ENCODE results near the gene BABAM2. TPM values are rescaled to one million over a fixed set of nuclear protein-coding genes. Genes with fewer than 3 reads are reported as not detected.

The BABAM2 gene
- total and polyA plus RNA-seq, 9 of the 15 experiments (the other 6 are each of a cell fraction or from before 2014, with no cell fraction given) = 10.9 to 37.4 (median 25.6) TPM

- TF ChIP-seq CBFB (CRISPR knock-in tag; IDR thresholded peaks at IDR 0.05) = peak; percentile 55; the same call in 1 of the 2 replicates
- TF ChIP-seq ZNF316 (IDR thresholded peaks at IDR 0.05) = no peak
- 0 out of 2 replicates have a peak, but pooled peaks have one; percentile 79 for TF ChIP-seq DNMT1 (IDR thresholded peaks at IDR 0.05)
- TF ChIP-seq, protein P1, sequence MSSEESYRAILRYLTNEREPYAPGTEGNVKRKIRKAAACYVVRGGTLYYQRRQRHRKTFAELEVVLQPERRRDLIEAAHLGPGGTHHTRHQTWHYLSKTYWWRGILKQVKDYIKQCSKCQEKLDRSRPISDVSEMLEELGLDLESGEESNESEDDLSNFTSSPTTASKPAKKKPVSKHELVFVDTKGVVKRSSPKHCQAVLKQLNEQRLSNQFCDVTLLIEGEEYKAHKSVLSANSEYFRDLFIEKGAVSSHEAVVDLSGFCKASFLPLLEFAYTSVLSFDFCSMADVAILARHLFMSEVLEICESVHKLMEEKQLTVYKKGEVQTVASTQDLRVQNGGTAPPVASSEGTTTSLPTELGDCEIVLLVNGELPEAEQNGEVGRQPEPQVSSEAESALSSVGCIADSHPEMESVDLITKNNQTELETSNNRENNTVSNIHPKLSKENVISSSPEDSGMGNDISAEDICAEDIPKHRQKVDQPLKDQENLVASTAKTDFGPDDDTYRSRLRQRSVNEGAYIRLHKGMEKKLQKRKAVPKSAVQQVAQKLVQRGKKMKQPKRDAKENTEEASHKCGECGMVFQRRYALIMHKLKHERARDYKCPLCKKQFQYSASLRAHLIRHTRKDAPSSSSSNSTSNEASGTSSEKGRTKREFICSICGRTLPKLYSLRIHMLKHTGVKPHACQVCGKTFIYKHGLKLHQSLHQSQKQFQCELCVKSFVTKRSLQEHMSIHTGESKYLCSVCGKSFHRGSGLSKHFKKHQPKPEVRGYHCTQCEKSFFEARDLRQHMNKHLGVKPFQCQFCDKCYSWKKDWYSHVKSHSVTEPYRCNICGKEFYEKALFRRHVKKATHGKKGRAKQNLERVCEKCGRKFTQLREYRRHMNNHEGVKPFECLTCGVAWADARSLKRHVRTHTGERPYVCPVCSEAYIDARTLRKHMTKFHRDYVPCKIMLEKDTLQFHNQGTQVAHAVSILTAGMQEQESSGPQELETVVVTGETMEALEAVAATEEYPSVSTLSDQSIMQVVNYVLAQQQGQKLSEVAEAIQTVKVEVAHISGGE (CRISPR knock-in tag; IDR thresholded peaks at IDR 0.05) = peak in 1 of 3 experiments; percentile 57; a peak in 2 of 6 replicates
- TF ChIP-seq MTA2 (IDR thresholded peaks at IDR 0.05; ENCODE audit: low read depth) = peak; percentile 70
- peak; percentile 67 for TF ChIP-seq HCFC1 (IDR thresholded peaks at IDR 0.05; ENCODE audit: low read depth, low read length)
- TF ChIP-seq NCOA1 (IDR thresholded peaks at IDR 0.05; ENCODE audit: low read depth) = peak; percentile 43; the same call in 1 of the 2 replicates
- TF ChIP-seq, protein P2, sequence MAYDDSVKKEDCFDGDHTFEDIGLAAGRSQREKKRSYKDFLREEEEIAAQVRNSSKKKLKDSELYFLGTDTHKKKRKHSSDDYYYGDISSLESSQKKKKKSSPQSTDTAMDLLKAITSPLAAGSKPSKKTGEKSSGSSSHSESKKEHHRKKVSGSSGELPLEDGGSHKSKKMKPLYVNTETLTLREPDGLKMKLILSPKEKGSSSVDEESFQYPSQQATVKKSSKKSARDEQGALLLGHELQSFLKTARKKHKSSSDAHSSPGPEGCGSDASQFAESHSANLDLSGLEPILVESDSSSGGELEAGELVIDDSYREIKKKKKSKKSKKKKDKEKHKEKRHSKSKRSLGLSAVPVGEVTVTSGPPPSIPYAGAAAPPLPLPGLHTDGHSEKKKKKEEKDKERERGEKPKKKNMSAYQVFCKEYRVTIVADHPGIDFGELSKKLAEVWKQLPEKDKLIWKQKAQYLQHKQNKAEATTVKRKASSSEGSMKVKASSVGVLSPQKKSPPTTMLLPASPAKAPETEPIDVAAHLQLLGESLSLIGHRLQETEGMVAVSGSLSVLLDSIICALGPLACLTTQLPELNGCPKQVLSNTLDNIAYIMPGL (CRISPR knock-in tag; IDR thresholded peaks at IDR 0.05) = peak; percentile 33; the same call in 1 of the 2 replicates
- 0 out of 2 replicates have a peak, but pooled peaks have one; percentile 13 for TF ChIP-seq ELF4 (CRISPR knock-in tag; IDR thresholded peaks at IDR 0.05)
- peak; percentile 44; the same call in 1 of the 2 replicates for TF ChIP-seq OTX1 (CRISPR knock-in tag; IDR thresholded peaks at IDR 0.05)
- TF ChIP-seq ARID1B (IDR thresholded peaks at IDR 0.05) = peak; percentile 21; the same call in 1 of the 2 replicates
- TF ChIP-seq SAP30 (IDR thresholded peaks at IDR 0.05; ENCODE audit: borderline replicate concordance, insufficient read depth, low read depth, low read length, poor library complexity, severe bottlenecking) = peak; percentile 88
- TF ChIP-seq TOE1 (IDR thresholded peaks at IDR 0.05; ENCODE audit: borderline replicate concordance) = peak; percentile 75
- TF ChIP-seq TOE1 (CRISPR knock-in tag; IDR thresholded peaks at IDR 0.05; ENCODE audit: borderline replicate concordance, low read depth) = no peak
- TF ChIP-seq ZNF644 (tag; IDR thresholded peaks at IDR 0.05; ENCODE audit: low read depth) = peak; percentile 78
- peak; percentile 7 for TF ChIP-seq ZBTB7A (IDR thresholded peaks at IDR 0.05; ENCODE audit: borderline replicate concordance, control insufficient read depth, low read depth, low read length)
- TF ChIP-seq PURB (CRISPR knock-in tag; IDR thresholded peaks at IDR 0.05; ENCODE audit: low read depth) = no peak
- 0 out of 2 replicates have a peak, but pooled peaks have one; percentile 50 for TF ChIP-seq NBN (IDR thresholded peaks at IDR 0.05; ENCODE audit: low read depth)
- TF ChIP-seq POLR2H (tag; IDR thresholded peaks at IDR 0.05; ENCODE audit: low read depth) = peak; percentile 52
- TF ChIP-seq TCF7 (IDR thresholded peaks at IDR 0.05; ENCODE audit: borderline replicate concordance) = peak; percentile 76; the same call in 1 of the 2 replicates
- TF ChIP-seq SOX6 (IDR thresholded peaks at IDR 0.05) = no peak
Measured at GRCh38 chr2:27890146-27890923, at the start of gene BABAM2, which contains the start of gene RBKS (continued).
